GM12878 (cell line): ENCODE data around the gene OVCA2. TPM values are rescaled to one million over a fixed set of nuclear protein-coding genes. Genes with fewer than 3 reads are reported as not detected.

Source experiments
- ATF3 ChIP-seq: IDR thresholded peaks from 2 replicates; pipeline ENCODE4 v1.6.1; 2011; ENCODE audit warnings: low read depth, mild to moderate bottlenecking, low read length, moderate library complexity, borderline replicate concordance; ENCODE audit errors: extremely low read depth
- CBX3 ChIP-seq: fragments of 200-600 bp; sonication (generic); IDR thresholded peaks from 2 replicates; pipeline ENCODE4 v1.6.1; 2016; ENCODE audit warnings: low read depth, borderline replicate concordance
- CREM ChIP-seq: IDR thresholded peaks from 2 replicates; pipeline ENCODE4 v1.6.1; 2014; ENCODE audit warnings: antibody characterized with exemption, low read depth
- EGR1 ChIP-seq, 2 experiments: IDR thresholded peaks; 1 replicate in 1 of 2; 2 replicates in 1 of 2; pipeline ENCODE4 v1.6.1; 2011 to 2012; ENCODE audit warnings: low read depth in 2 of 2, low read length in 2 of 2, borderline replicate concordance in 1 of 2, mild to moderate bottlenecking in 1 of 2, moderate library complexity in 1 of 2
- EZH2 ChIP-seq: IDR thresholded peaks from 2 replicates; pipeline ENCODE4 v1.6.1; 2012; ENCODE audit warnings: low read depth, mild to moderate bottlenecking, control low read depth, inconsistent platforms, low read length, borderline replicate concordance; ENCODE audit not compliant: control insufficient read depth
- NFIC ChIP-seq: IDR thresholded peaks from 2 replicates; pipeline ENCODE4 v1.6.1; 2012; ENCODE audit warnings: low read depth, mild to moderate bottlenecking, inconsistent platforms, low read length, moderate library complexity
- NFXL1 ChIP-seq: fragments of 450-650 bp; IDR thresholded peaks from 2 replicates; pipeline ENCODE4 v1.6.1; 2017; ENCODE audit warnings: antibody characterized with exemption, mild to moderate bottlenecking, borderline replicate concordance
- POU2F2 ChIP-seq: IDR thresholded peaks from 3 replicates; pipeline ENCODE4 v1.6.1; 2011; ENCODE audit warnings: low read depth, mild to moderate bottlenecking, low read length, borderline replicate concordance
- RELB ChIP-seq: fragments of 450-650 bp; IDR thresholded peaks from 2 replicates; pipeline ENCODE4 v1.6.1; 2017; ENCODE audit warnings: low read depth, mild to moderate bottlenecking, moderate library complexity
- SMARCA5 ChIP-seq: fragments of 450-650 bp; IDR thresholded peaks from 2 replicates; pipeline ENCODE4 v1.6.1; 2017; ENCODE audit warnings: mild to moderate bottlenecking
- SREBF1 ChIP-seq: IDR thresholded peaks from 2 replicates; pipeline ENCODE4 v1.6.1; 2012; ENCODE audit warnings: mild to moderate bottlenecking, low read length
- TAF1 ChIP-seq: IDR thresholded peaks from 2 replicates; pipeline ENCODE4 v1.6.1; 2011; ENCODE audit warnings: mild to moderate bottlenecking, low read depth, low read length, borderline replicate concordance
- TCF3 ChIP-seq: IDR thresholded peaks from 2 replicates; pipeline ENCODE4 v1.6.1; 2012; ENCODE audit warnings: low read depth, mild to moderate bottlenecking, low read length, borderline replicate concordance; ENCODE audit not compliant: insufficient read depth
- YY1 ChIP-seq: IDR thresholded peaks from 2 replicates; pipeline ENCODE4 v1.6.1; 2011; ENCODE audit warnings: low read depth, mild to moderate bottlenecking, low read length
- ZBTB11 ChIP-seq: fragments of 450-650 bp; formaldehyde crosslinking; IDR thresholded peaks from 2 replicates; pipeline ENCODE4 v1.5.0; 2022; ENCODE audit warnings: mild to moderate bottlenecking, missing genetic modification characterization
- ZBTB33 ChIP-seq: fragments of 450-650 bp; IDR thresholded peaks from 2 replicates; pipeline ENCODE4 v1.6.1; 2017; ENCODE audit warnings: mild to moderate bottlenecking
- ZNF207 ChIP-seq: fragments of 450-650 bp; IDR thresholded peaks from 2 replicates; pipeline ENCODE4 v1.6.1; 2014; ENCODE audit warnings: antibody characterized with exemption, mild to moderate bottlenecking, borderline replicate concordance
- ZNF217 ChIP-seq: fragments of 450-650 bp; IDR thresholded peaks from 2 replicates; pipeline ENCODE4 v1.6.1; 2017; ENCODE audit warnings: antibody characterized with exemption, mild to moderate bottlenecking
- polyA plus RNA-seq, 11 experiments: library from polyadenylated mRNA; depleted of rRNA in 4 of 11; unstranded in 6 of 11; stranded (reverse) in 5 of 11; fragments of >200 nt; fragmentation: Nextera tagmentation in 4 of 11; fragmentation: Illumina TruSeq in 1 of 11; extraction: Ambion mirVana in 4 of 11; extraction: Trizol in 1 of 11; gene quantifications; 1 replicate in 1 of 11; 2 replicates in 10 of 11; pipeline versions ENCODE4 v1.2.1 to v1.2.3, GENCODE V29; 2011 to 2016; ENCODE audit warnings: inconsistent platforms in 2 of 11, missing spikeins in 2 of 11, low read depth in 1 of 11
- total RNA-seq, 4 experiments: library from RNA; depleted of rRNA in 3 of 4; stranded (reverse); fragments of >200 nt in 3 of 4; fragmentation: Illumina TruSeq in 1 of 4; extraction: Trizol in 1 of 4; gene quantifications; 2 replicates each; pipeline versions ENCODE4 v1.2.1 to v1.2.3, GENCODE V29; 2013 to 2021

Gene OVCA2
- total and polyA plus RNA-seq, 10 of the 15 experiments (the other 5 are each of a cell fraction or from before 2014, with no cell fraction given), result 6.1 to 75.3 (median 40.7) TPM

- no peak for TF ChIP-seq ZBTB33
- peak; percentile 71 for TF ChIP-seq ZBTB11 (CRISPR knock-in tag)
- peak; percentile 85 for TF ChIP-seq CREM
- TF ChIP-seq NFXL1, result no peak
- no peak for TF ChIP-seq CBX3
- peak; percentile 76; the same call in 1 of the 2 replicates for TF ChIP-seq ZNF207
- TF ChIP-seq SMARCA5, result 0 out of 2 replicates have a peak, but pooled peaks have one; percentile 37
- no peak for TF ChIP-seq EZH2
- no peak for TF ChIP-seq ZNF217
- peak; percentile 67 for TF ChIP-seq RELB
- TF ChIP-seq SREBF1, result peak; percentile 29; the same call in 1 of the 2 replicates
- TF ChIP-seq ATF3, result no peak
- 0 out of 2 replicates have a peak, but pooled peaks have one; percentile 50 for TF ChIP-seq TCF3
- no peak for TF ChIP-seq NFIC
- peak in 1 of 2 experiments; percentile 61; a peak in 1 of 3 replicates for TF ChIP-seq EGR1 (IDR thresholded peaks at IDR 0.05; ENCODE audit: borderline replicate concordance in 1 of 2, low read depth in 2 of 2, low read length in 2 of 2)
- TF ChIP-seq POU2F2, result peak; percentile 77; the same call in 2 of the 3 replicates
- peak; percentile 92 for TF ChIP-seq TAF1
- TF ChIP-seq YY1, result peak; percentile 98
These were observed at the start of gene OVCA2 (continued) for GRCh38 chr17:2041561-2042389.
